Measurements from ENCODE around the gene ATOH7. TPM values are rescaled to one million over a fixed set of nuclear protein-coding genes. Genes with fewer than 3 reads are reported as not detected.
"Not testable (repeated sequence)": the region's sequence is repeated elsewhere in the genome, so short reads cannot be mapped to it uniquely, and the experiment has no call there.

Gene ATOH7
- polyA plus RNA-seq = 2.5 and 3.0 TPM in 2 replicates
- polyA minus RNA-seq = 0.46 and 1.2 TPM in 2 replicates

- peak within 1 kb of the TSS; percentile 76 for H3K9ac ChIP-seq (ENCODE audit: low read length)
These were observed at the start of gene ATOH7 for GRCh38 chr10:68231817-68232251. Gene ATOH7 (minus strand): TSS chr10:68232113. CDS start chr10:68231677, 436 bp downstream.

GRCh38 chr10:68280758-68281157 lies 48.8 kb upstream of the ATOH7 start:
- Histone ChIP-seq H3F3A (ENCODE audit: insufficient read depth, low read length, poor library complexity, severe bottlenecking) (no peaks in the 10 kb centered on the region), H3K9me3 (ENCODE audit: low read length) (no peaks in the 10 kb centered on the region), H3K27ac (ENCODE audit: low read length) (no peak overlapping the region), H3K79me2 (replicated peaks; ENCODE audit: insufficient read depth, low read length) (no peaks in the 10 kb centered on the region), H4K20me1 (ENCODE audit: insufficient read depth) (no peaks in the 10 kb centered on the region), H2AFZ (ENCODE audit: low read depth, low read length) (no peak overlapping the region), H3K36me3 (ENCODE audit: insufficient read depth, low read length) (no peaks in the 10 kb centered on the region), H3K9ac (ENCODE audit: low read length) (no peak overlapping the region), H3K4me3 (ENCODE audit: low read length) (no peak overlapping the region), H3K4me2 (ENCODE audit: low read length) (no peak overlapping the region), H3K9me2 (ENCODE audit: insufficient read depth, low read length) (no peaks in the 10 kb centered on the region), H3K27me3 (ENCODE audit: insufficient read depth, low read depth, low read length) (no peaks in the 10 kb centered on the region)
- TF ChIP-seq POLR2AphosphoS5 (IDR thresholded peaks at IDR 0.05) (no peak), SMC3 (conservative IDR thresholded peaks at IDR 0.05; ENCODE audit: poor library complexity) (no peak)

More at GRCh38 chr10:68231817-68232251, at the start of gene ATOH7:
- Histone ChIP-seq H2AFZ (ENCODE audit: low read depth, low read length) (peak within 1 kb of the TSS; percentile 68), H3K9me2 (ENCODE audit: insufficient read depth, low read length) (no peaks in the 10 kb centered on the region), H4K20me1 (ENCODE audit: insufficient read depth) (no peaks in the 10 kb centered on the region), H3F3A (ENCODE audit: insufficient read depth, low read length, poor library complexity, severe bottlenecking) (peaks cover 4% of the 10 kb centered on the region), H3K36me3 (ENCODE audit: insufficient read depth, low read length) (no peaks in the 10 kb centered on the region), H3K4me3 (ENCODE audit: low read length) (peak within 1 kb of the TSS; percentile 81), H3K9me3 (ENCODE audit: low read length) (no peaks in the 10 kb centered on the region), H3K79me2 (replicated peaks; ENCODE audit: insufficient read depth, low read length) (no peaks in the 10 kb centered on the region), H3K27me3 (ENCODE audit: insufficient read depth, low read depth, low read length) (no peaks in the 10 kb centered on the region), H3K4me2 (ENCODE audit: low read length) (peak within 1 kb of the TSS; percentile 81), H3K27ac (ENCODE audit: low read length) (peak within 1 kb of the TSS; percentile 21)
- TF ChIP-seq MXI1 (conservative IDR thresholded peaks at IDR 0.05; ENCODE audit: poor library complexity, severe bottlenecking) (peak; percentile 3), SMC3 (conservative IDR thresholded peaks at IDR 0.05; ENCODE audit: poor library complexity) (no peak)

- not testable (repeated sequence) for H3K36me3 ChIP-seq (ENCODE audit: insufficient read depth, low read length); H2AFZ ChIP-seq (ENCODE audit: low read depth, low read length); H3K79me2 ChIP-seq (replicated peaks; ENCODE audit: insufficient read depth, low read length); H3F3A ChIP-seq (ENCODE audit: insufficient read depth, low read length, poor library complexity, severe bottlenecking); H3K27ac ChIP-seq (ENCODE audit: low read length); H4K20me1 ChIP-seq (ENCODE audit: insufficient read depth); H3K27me3 ChIP-seq (ENCODE audit: insufficient read depth, low read depth, low read length); H3K9me3 ChIP-seq (ENCODE audit: low read length); H3K4me2 ChIP-seq (ENCODE audit: low read length); H3K9me2 ChIP-seq (ENCODE audit: insufficient read depth, low read length); H3K9ac ChIP-seq (ENCODE audit: low read length); H3K4me3 ChIP-seq (ENCODE audit: low read length)
These were observed 47.2 kb upstream of the ATOH7 start for GRCh38 chr10:68278906-68279753.

GRCh38 chr10:68277814-68278213 lies 45.9 kb upstream of the ATOH7 start:
- not testable (repeated sequence) for H4K20me1 ChIP-seq (ENCODE audit: insufficient read depth); H3K4me3 ChIP-seq (ENCODE audit: low read length); H3K4me2 ChIP-seq (ENCODE audit: low read length); H3K27me3 ChIP-seq (ENCODE audit: insufficient read depth, low read depth, low read length); H3F3A ChIP-seq (ENCODE audit: insufficient read depth, low read length, poor library complexity, severe bottlenecking); H2AFZ ChIP-seq (ENCODE audit: low read depth, low read length); H3K9ac ChIP-seq (ENCODE audit: low read length); H3K36me3 ChIP-seq (ENCODE audit: insufficient read depth, low read length); H3K79me2 ChIP-seq (replicated peaks; ENCODE audit: insufficient read depth, low read length); H3K9me3 ChIP-seq (ENCODE audit: low read length); H3K9me2 ChIP-seq (ENCODE audit: insufficient read depth, low read length); H3K27ac ChIP-seq (ENCODE audit: low read length)

GRCh38 chr10:68276224-68276623 lies 44.3 kb upstream of the ATOH7 start:
- H3K4me3 ChIP-seq (ENCODE audit: low read length) = no peak overlapping the region
- no peaks in the 10 kb centered on the region for H3K9me3 ChIP-seq (ENCODE audit: low read length)
- H3K4me2 ChIP-seq (ENCODE audit: low read length) = no peak overlapping the region
- no peak overlapping the region for H3K9ac ChIP-seq (ENCODE audit: low read length)
- H4K20me1 ChIP-seq (ENCODE audit: insufficient read depth) = no peaks in the 10 kb centered on the region
- no peak overlapping the region for H3K27ac ChIP-seq (ENCODE audit: low read length)
- H3K27me3 ChIP-seq (ENCODE audit: insufficient read depth, low read depth, low read length) = no peaks in the 10 kb centered on the region
- H3K9me2 ChIP-seq (ENCODE audit: insufficient read depth, low read length) = no peaks in the 10 kb centered on the region
- H3K36me3 ChIP-seq (ENCODE audit: insufficient read depth, low read length) = no peaks in the 10 kb centered on the region
- H3K79me2 ChIP-seq (replicated peaks; ENCODE audit: insufficient read depth, low read length) = no peaks in the 10 kb centered on the region
- no peak overlapping the region for H2AFZ ChIP-seq (ENCODE audit: low read depth, low read length)
- H3F3A ChIP-seq (ENCODE audit: insufficient read depth, low read length, poor library complexity, severe bottlenecking) = no peaks in the 10 kb centered on the region
- no peak for TF ChIP-seq CTCF (IDR thresholded peaks at IDR 0.05; ENCODE audit: poor library complexity, severe bottlenecking)
- TF ChIP-seq SMC3 (conservative IDR thresholded peaks at IDR 0.05; ENCODE audit: poor library complexity) = no peak
- no peak for TF ChIP-seq TAF1 (IDR thresholded peaks at IDR 0.05; ENCODE audit: low read depth)
- no peak for TF ChIP-seq EZH2 (IDR thresholded peaks at IDR 0.05; ENCODE audit: borderline replicate concordance, insufficient read depth, low read length, poor library complexity, severe bottlenecking)
- TF ChIP-seq MXI1 (conservative IDR thresholded peaks at IDR 0.05; ENCODE audit: poor library complexity, severe bottlenecking) = no peak
- TF ChIP-seq POLR2AphosphoS5 (IDR thresholded peaks at IDR 0.05) = no peak
- TF ChIP-seq RAD21 (conservative IDR thresholded peaks at IDR 0.05) = no peak
- no peak for TF ChIP-seq REST (IDR thresholded peaks at IDR 0.05; ENCODE audit: borderline replicate concordance)
